NCI-H1048 (cell line): ENCODE results near the gene LIN7B.

ENCODE experiments used
- DNase-seq: peaks from one replicate; lab custom pipeline; 2025; lab: John Stamatoyannopoulos, UW

The LIN7B gene

GRCh38 chr19:49165865-49166301, 51.7 kb downstream of the LIN7B start:
- no peak for DNase-seq

- DNase-seq: no peak
Measured at GRCh38 chr19:49167857-49168409, 53.8 kb downstream of the LIN7B start.
